Measurements from ENCODE around the gene ITGA5. TPM values are rescaled to one million over a fixed set of nuclear protein-coding genes. Genes with fewer than 3 reads are reported as not detected.

Gene ITGA5
- total and polyA plus RNA-seq, 9 of the 15 experiments (the other 6 are each of a cell fraction or from before 2014, with no cell fraction given): 9.1 to 82.1 (median 47.4) TPM

- TF ChIP-seq USF1 (CRISPR knock-in tag; IDR thresholded peaks at IDR 0.05): peak; percentile 56; the same call in 1 of the 2 replicates
- TF ChIP-seq MTF1 (CRISPR knock-in tag; IDR thresholded peaks at IDR 0.05; ENCODE audit: borderline replicate concordance): peak; percentile 25; the same call in 1 of the 2 replicates
- TF ChIP-seq MAFG (tag; conservative IDR thresholded peaks at IDR 0.05): 0 out of 2 replicates have a peak, but pooled peaks have one; percentile 11
- peak; percentile 22 for TF ChIP-seq SAP30 (IDR thresholded peaks at IDR 0.05; ENCODE audit: borderline replicate concordance, insufficient read depth, low read depth, low read length, poor library complexity, severe bottlenecking)
- peak; percentile 74; the same call in 1 of the 2 replicates for TF ChIP-seq KAT7 (CRISPR knock-in tag; IDR thresholded peaks at IDR 0.05; ENCODE audit: borderline replicate concordance)
- peak; percentile 46; the same call in 1 of the 2 replicates for TF ChIP-seq POLR2AphosphoS5 (IDR thresholded peaks at IDR 0.05; ENCODE audit: control insufficient read depth, insufficient read depth, low read depth, low read length)
- peak; percentile 85 for TF ChIP-seq CBFA2T3 (IDR thresholded peaks at IDR 0.05)
- peak; percentile 80; the same call in 1 of the 2 replicates for TF ChIP-seq ZBTB7A (IDR thresholded peaks at IDR 0.05; ENCODE audit: borderline replicate concordance, control insufficient read depth, low read depth, low read length)
- TF ChIP-seq ELK1 (CRISPR knock-in tag; IDR thresholded peaks at IDR 0.05): no peak
- TF ChIP-seq, protein P1, sequence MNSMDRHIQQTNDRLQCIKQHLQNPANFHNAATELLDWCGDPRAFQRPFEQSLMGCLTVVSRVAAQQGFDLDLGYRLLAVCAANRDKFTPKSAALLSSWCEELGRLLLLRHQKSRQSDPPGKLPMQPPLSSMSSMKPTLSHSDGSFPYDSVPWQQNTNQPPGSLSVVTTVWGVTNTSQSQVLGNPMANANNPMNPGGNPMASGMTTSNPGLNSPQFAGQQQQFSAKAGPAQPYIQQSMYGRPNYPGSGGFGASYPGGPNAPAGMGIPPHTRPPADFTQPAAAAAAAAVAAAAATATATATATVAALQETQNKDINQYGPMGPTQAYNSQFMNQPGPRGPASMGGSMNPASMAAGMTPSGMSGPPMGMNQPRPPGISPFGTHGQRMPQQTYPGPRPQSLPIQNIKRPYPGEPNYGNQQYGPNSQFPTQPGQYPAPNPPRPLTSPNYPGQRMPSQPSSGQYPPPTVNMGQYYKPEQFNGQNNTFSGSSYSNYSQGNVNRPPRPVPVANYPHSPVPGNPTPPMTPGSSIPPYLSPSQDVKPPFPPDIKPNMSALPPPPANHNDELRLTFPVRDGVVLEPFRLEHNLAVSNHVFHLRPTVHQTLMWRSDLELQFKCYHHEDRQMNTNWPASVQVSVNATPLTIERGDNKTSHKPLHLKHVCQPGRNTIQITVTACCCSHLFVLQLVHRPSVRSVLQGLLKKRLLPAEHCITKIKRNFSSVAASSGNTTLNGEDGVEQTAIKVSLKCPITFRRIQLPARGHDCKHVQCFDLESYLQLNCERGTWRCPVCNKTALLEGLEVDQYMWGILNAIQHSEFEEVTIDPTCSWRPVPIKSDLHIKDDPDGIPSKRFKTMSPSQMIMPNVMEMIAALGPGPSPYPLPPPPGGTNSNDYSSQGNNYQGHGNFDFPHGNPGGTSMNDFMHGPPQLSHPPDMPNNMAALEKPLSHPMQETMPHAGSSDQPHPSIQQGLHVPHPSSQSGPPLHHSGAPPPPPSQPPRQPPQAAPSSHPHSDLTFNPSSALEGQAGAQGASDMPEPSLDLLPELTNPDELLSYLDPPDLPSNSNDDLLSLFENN (IDR thresholded peaks at IDR 0.05; ENCODE audit: low read depth in 2 of 2, low read length in 2 of 2): peak in 1 of 2 experiments; percentile 75; a peak in 2 of 4 replicates
- TF ChIP-seq, protein P2, sequence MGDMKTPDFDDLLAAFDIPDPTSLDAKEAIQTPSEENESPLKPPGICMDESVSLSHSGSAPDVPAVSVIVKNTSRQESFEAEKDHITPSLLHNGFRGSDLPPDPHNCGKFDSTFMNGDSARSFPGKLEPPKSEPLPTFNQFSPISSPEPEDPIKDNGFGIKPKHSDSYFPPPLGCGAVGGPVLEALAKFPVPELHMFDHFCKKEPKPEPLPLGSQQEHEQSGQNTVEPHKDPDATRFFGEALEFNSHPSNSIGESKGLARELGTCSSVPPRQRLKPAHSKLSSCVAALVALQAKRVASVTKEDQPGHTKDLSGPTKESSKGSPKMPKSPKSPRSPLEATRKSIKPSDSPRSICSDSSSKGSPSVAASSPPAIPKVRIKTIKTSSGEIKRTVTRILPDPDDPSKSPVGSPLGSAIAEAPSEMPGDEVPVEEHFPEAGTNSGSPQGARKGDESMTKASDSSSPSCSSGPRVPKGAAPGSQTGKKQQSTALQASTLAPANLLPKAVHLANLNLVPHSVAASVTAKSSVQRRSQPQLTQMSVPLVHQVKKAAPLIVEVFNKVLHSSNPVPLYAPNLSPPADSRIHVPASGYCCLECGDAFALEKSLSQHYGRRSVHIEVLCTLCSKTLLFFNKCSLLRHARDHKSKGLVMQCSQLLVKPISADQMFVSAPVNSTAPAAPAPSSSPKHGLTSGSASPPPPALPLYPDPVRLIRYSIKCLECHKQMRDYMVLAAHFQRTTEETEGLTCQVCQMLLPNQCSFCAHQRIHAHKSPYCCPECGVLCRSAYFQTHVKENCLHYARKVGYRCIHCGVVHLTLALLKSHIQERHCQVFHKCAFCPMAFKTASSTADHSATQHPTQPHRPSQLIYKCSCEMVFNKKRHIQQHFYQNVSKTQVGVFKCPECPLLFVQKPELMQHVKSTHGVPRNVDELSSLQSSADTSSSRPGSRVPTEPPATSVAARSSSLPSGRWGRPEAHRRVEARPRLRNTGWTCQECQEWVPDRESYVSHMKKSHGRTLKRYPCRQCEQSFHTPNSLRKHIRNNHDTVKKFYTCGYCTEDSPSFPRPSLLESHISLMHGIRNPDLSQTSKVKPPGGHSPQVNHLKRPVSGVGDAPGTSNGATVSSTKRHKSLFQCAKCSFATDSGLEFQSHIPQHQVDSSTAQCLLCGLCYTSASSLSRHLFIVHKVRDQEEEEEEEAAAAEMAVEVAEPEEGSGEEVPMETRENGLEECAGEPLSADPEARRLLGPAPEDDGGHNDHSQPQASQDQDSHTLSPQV (IDR thresholded peaks at IDR 0.05): peak; percentile 82
- TF ChIP-seq SPI1 (IDR thresholded peaks at IDR 0.05; ENCODE audit: borderline replicate concordance, low read depth, low read length): 0 out of 2 replicates have a peak, but pooled peaks have one; percentile 9
- TF ChIP-seq JUN (IDR thresholded peaks at IDR 0.05; ENCODE audit: borderline replicate concordance, low read depth, low read length): peak; percentile 73
- peak; percentile 34; the same call in 1 of the 2 replicates for TF ChIP-seq JUN (CRISPR knock-in tag; IDR thresholded peaks at IDR 0.05; ENCODE audit: borderline replicate concordance)
- peak; percentile 53 for TF ChIP-seq KDM5B (IDR thresholded peaks at IDR 0.05; ENCODE audit: insufficient replicate concordance, low read depth, low read length)
Observed at GRCh38 chr12:54358945-54359761, 59.9 kb downstream of the ITGA5 start (continued).
